ENCODE data around the gene CDH13.

Gene CDH13

GRCh38 chr16:83136924-83137323, 510.2 kb downstream of the CDH13 start:
- no peak for DNase-seq

- no peak for DNase-seq
Measured at GRCh38 chr16:83137326-83137781, 510.6 kb downstream of the CDH13 start.

- DNase-seq = no peak
Measured at GRCh38 chr16:83137894-83138293, 511.1 kb downstream of the CDH13 start.

GRCh38 chr16:83138512-83138911, 511.7 kb downstream of the CDH13 start:
- DNase-seq = no peak

GRCh38 chr16:83138976-83139690, 512.4 kb downstream of the CDH13 start:
- no peak for DNase-seq

- DNase-seq = no peak
Measured at GRCh38 chr16:83143788-83144187, 517.0 kb downstream of the CDH13 start.

- no peak for DNase-seq
Measured at GRCh38 chr16:83145297-83145696, 518.5 kb downstream of the CDH13 start.

GRCh38 chr16:83147244-83147643, 520.5 kb downstream of the CDH13 start:
- DNase-seq = no peak

GRCh38 chr16:83158320-83158957, 531.7 kb downstream of the CDH13 start:
- DNase-seq = no peak

GRCh38 chr16:83159049-83159448, 532.3 kb downstream of the CDH13 start:
- no peak for DNase-seq

GRCh38 chr16:83160287-83161020, 533.7 kb downstream of the CDH13 start:
- DNase-seq = no peak

- no peak for DNase-seq
Measured at GRCh38 chr16:83162791-83163190, 536.0 kb downstream of the CDH13 start.

- no peak for DNase-seq
Measured at GRCh38 chr16:83164816-83165215, 538.0 kb downstream of the CDH13 start.

GRCh38 chr16:83171396-83171795, 544.6 kb downstream of the CDH13 start:
- DNase-seq = no peak

GRCh38 chr16:83174671-83175070, 547.9 kb downstream of the CDH13 start:
- no peak for DNase-seq

GRCh38 chr16:83176802-83177201, 550.0 kb downstream of the CDH13 start:
- no peak for DNase-seq

- DNase-seq = no peak
Measured at GRCh38 chr16:83185902-83186301, 559.1 kb downstream of the CDH13 start.

- no peak for DNase-seq
Measured at GRCh38 chr16:83187405-83187804, 560.6 kb downstream of the CDH13 start.

GRCh38 chr16:83196796-83197195, 570.0 kb downstream of the CDH13 start:
- DNase-seq = no peak

GRCh38 chr16:83197450-83197849, 570.7 kb downstream of the CDH13 start:
- no peak for DNase-seq

GRCh38 chr16:83198977-83199376, 572.2 kb downstream of the CDH13 start:
- DNase-seq = no peak

GRCh38 chr16:83200005-83200779, 573.4 kb downstream of the CDH13 start:
- no peak for DNase-seq

- DNase-seq = no peak
Measured at GRCh38 chr16:83201748-83202147, 575.0 kb downstream of the CDH13 start.
